Measurements from ENCODE around the gene ARFIP1.

Gene ARFIP1

DNA sequence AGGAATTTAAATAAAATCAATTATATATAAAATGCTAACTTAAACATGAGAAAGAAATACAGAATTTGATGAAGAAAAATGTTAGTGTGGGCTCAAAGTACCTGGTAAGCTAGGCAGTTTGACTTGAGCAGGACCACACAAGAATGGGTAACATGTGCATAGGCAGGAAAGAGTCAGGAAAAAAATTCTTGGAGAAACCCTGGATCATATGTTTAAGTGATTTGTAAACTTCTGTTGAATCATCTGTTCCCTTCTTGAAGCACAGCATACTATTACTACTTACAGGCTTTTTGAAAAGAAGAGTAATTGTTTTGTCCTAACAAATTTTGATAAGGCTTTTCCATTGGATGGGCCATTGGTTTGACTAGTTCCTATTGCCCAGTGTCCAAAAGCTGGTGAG is 118.9 kb downstream of the ARFIP1 start:
- DNase-seq (ENCODE audit: low read depth), result no peak

DNA sequence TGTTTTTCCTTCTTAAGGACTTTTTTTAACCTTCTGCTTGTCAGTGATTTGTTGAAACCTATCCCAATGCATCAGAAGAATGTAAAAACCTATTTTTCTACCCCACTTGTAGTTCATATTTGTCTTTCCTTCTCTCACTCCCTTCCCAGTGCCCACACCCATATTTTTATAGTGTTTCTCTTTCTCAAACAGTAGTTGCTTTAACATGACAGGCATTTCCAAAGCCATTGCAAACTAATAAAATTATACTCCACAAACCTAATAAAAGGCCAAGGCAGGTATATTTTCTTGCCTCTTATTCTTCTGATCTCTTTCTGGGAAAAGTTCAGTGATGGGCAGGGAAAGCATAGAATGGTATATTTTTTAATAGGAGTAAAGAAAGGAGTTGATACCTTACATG is 120.6 kb downstream of the ARFIP1 start:
- no peak for DNase-seq (ENCODE audit: low read depth)

DNA sequence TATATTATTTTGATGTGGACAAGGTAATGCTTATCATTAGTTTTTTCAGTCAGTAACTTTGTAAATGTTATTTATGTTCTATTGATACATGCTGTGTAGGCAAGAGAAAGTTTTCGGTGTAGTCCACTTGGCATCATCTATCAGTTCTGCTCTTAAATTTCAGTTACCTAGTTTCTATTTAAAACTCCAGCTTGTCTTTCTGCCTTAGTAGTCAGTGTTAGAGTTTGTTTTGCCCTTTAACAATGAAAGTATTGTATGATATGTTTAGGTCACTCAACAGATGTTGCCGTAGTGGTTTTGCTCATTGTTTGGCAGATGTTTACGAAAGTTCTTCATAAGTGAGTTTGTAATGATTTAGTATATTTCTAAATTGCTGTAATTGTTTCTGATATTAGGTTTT is 121.5 kb downstream of the ARFIP1 start:
- no peak for DNase-seq (ENCODE audit: low read depth)

DNA sequence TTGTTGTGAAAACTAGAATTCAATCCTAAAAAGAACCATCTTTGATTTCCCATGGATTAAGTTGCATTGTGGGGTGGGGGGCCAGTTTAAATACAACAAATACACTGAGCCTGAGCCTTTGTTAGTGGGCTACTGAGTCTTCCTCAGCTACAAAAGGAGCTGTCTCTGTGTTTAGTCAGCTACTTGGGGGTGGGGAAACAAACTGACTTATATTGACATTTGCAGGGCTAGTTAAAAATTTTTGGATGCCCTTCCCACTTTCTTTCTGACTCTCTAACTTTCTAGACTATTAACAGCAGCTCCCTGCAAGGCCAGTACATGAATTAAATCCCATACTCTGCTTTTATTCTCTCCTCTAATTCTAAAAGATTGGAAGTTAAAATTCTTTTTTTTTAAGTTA is 123.9 kb downstream of the ARFIP1 start:
- DNase-seq (ENCODE audit: low read depth), result no peak

DNA sequence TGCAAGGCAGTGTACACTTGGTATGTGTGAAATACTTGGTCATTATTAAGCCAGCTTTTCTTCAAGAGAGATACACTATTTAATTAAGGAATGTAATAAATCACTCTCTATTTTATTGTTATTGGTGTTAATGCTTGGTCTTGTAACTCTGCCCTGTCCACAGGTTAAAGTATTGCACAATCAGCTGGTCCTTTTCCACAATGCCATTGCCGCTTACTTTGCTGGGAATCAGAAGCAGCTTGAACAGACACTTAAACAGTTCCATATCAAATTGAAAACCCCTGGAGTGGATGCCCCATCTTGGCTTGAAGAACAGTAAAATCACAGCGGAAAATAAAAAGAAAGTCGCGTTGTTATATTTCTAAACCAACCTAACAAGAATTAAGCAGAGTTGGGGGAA is 130.1 kb downstream of the ARFIP1 start:
- no peak for DNase-seq (ENCODE audit: low read depth)

DNA sequence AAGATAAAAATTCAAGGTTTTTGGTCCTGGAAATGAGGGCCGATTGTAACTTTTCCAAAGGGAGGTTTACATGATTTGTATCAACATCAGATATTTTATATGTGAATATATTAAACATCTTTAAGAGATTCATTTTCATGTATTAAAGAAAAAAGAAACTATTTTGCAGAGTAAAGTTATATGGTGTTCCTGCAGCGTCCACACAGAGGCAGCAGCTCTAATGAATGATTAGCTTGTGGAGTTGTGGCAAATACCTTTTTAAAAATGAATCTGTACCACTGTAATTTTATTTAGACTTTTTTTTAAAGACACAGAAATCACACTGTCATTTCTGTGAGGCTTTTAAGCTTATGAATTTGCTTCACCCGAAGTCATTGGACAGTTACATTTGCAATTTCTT is 130.8 kb downstream of the ARFIP1 start:
- DNase-seq (ENCODE audit: low read depth), result no peak

DNA sequence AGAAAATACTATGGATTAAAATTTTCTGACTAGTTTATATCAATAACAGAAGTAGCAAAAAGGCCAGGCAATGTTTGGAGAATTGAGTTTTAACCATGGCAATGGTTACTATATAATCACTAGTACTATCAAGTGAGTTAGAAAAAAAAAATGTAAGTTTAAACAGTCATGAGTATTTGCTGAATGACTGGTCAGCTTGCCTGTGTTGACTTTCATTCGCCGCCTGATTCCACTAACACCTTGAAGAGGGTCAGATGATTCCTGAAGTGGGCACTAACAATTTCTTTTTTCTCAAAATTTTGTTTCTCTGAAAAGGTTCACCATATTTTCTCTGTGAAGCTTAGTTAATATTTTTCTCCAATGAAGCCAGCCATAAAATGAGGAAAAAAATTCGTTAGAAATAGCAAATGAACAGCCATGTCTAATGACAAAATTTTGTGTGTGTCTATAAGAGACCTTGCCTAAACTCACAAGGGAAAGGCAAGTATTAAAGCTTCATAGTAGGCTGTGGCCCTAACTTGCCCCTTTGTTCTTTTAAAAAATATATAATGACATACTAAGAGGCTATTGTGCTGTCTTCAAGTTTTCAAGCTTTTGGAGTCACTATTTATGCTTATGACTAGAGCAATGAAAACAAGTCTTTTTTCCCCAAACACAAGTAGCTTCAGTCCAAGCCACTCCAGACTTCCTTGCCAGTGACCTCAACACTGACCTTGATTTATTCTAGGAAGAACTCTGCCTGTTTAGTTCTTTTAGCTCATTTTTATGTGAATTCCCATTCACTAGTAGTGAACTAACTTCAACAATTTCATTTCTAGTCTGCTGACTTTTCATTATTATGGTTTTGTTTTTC is 138.0 kb downstream of the ARFIP1 start:
- DNase-seq (ENCODE audit: low read depth), result no peak

DNA sequence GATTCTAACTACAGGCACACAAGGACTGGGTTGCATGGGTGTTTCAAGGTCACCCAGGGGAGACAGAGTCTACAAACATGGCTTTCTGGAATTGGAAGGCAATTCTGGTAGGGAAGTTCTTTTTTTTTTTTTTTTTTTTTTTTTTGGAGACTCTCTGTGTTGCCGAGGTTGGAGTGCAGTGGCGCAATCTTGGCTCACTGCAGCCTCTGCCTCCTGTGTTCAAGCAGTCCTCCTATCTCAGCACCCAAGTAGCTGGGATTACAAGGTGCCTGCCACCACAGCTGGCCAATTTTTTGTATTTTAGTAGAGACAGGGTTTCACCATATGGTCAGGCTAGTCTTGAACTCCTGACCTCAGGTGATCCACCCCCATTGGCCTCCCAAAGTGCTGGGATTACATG is 140.1 kb downstream of the ARFIP1 start:
- DNase-seq (ENCODE audit: low read depth), result no peak

DNA sequence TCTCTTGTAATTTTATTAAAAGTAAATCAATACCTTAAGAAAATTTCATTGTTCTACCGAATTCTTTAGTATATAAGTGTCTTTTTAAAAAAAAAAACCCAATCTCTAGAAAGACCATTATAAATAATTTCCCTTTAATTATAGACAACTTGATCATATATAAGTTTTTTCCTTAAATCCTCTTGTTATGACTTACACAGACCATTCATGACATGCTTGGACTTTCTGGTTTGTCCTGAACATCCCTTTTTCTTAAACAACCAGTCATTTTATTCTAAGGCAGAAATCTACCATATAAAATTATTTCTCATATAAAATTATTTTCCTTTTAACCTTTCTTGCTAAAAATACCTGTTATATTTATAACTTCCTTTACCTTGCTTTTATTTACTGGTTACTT is 141.0 kb downstream of the ARFIP1 start:
- DNase-seq (ENCODE audit: low read depth), result no peak

DNA sequence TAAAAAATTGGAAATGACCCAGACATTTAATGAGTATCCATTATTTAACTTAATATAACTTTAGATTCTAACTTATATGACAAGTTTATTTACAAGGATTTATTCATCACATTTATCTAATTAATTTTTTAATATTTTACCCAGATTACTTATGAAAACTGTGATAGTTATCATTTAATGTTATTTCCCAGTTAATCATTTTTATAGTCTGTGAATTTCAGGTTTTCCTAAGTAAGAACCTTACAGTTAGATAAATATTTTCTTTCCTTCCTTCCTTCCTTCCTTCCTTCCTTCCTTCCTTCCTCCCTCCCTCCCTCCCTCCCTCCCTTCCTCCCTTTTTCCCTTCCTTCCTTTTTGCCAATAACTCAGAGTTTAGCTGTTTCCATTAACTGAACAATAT is 141.5 kb downstream of the ARFIP1 start:
- DNase-seq (ENCODE audit: low read depth), result no peak

DNA sequence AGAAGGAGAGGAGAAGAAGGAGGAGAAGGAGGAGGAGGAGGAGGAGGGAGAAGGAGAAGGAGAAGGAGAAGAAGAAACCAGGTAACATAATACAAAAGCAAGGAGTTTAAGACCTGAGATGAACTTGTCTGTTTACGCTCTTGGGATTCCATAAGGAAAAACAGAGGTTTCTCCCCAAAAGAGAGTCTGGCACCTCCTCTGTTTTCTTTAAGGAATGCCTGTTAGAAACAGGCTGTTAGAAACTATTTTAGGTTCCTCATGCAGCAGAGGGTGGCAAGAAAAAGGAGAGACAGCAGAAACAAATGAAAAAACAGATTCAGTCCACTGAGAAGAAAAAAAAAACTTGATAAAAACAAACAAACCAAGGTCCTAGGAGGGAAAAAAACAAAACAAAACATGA is 146.1 kb downstream of the ARFIP1 start:
- no peak for DNase-seq (ENCODE audit: low read depth)

DNA sequence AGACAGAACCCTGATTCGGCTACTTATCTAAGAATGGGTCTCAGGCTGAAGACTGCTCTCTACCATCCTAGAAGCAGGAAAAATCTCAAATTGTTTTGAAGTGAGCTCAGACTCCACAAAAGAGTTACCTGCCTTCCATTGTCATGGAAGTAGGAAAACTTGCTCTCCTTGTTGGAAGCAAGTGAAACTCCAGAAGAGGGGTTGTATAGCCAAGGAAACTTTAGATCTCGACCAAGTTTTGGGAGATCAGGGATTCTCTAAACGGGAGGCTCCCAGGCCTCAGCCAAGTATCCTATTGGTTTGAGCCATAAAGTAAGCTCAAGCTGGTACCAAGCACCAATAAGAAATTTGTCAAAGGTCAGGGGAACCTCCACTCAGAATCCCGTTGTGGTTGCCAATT is 147.2 kb downstream of the ARFIP1 start:
- no peak for DNase-seq (ENCODE audit: low read depth)

DNA sequence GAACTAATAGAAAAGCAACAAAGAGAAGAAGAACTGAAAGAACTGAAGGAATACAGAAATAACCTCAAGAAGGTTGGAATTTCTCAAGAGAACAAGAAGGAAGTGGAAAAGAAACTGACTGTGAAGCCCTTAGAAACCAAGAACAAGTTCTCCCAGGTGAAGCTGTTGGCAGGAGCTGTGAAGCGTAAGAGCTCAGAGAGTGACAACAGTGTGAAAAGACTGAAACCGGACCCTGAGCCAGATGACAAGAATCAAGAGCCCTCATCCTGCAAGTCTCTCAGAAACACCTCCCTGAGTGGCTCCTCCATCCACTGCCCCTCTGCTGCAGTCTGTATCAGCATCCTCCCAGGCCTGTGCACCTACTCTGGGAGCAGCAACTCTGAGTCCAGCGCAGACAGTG is 148.0 kb downstream of the ARFIP1 start:
- DNase-seq (ENCODE audit: low read depth), result no peak

DNA sequence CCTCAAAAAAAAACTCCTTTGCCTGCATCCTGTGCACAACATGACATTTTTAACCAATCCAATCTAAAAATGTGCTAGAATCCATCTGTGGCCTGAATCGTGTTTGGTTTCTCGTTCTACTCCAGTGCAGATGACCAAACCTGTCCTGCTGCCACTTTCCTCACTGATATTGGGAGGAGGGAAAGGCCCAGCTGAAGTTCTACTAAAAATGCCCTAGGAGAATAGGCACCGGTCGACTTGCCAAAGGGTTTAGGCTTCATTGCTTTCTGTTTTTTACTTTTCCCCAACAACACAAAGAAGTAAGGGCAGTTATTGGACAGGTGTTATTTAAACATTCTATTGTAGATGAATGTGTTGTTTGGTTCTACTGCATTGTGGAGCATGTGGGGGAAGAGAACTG is 148.5 kb downstream of the ARFIP1 start:
- no peak for DNase-seq (ENCODE audit: low read depth)

DNA sequence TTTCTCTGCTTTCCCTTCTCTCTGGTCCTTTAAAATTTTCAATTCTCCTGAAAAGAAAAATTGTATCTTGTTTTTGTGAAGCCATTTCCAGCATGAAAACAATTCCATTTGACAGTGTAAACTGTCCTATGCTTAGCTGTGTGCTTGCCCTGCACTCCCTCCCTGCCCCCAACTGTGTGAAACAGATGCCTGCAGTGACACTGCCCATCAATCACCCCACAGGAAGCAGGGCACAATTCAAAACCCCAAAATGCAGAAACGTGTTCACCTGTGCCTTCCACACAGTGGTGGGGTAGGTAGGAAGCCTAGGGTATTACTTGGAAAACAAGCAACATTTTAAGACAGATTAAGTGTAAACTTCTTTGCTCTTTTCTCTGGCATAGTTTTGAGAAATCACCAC is 150.1 kb downstream of the ARFIP1 start:
- DNase-seq (ENCODE audit: low read depth), result no peak

DNA sequence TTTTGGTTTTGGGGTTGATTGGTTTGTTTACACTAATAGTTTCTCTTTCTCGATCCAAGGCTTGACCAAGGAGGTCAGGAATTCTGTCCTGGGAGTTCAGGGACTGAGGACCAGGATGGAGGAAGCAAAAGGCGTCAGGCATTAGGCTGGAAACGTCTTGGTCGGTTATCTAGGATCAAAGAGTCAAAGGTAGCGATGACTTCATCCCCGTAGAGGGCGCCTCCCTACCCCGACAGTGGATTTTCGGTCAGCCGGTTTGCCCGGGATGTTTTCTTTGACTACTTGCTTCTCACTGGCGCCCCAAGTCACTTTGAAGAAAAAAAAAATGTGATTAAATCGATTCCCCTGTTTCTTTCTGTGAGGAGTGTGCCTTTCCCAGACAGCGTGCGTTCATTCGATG is 155.4 kb downstream of the ARFIP1 start:
- DNase-seq (ENCODE audit: low read depth), result no peak

DNA sequence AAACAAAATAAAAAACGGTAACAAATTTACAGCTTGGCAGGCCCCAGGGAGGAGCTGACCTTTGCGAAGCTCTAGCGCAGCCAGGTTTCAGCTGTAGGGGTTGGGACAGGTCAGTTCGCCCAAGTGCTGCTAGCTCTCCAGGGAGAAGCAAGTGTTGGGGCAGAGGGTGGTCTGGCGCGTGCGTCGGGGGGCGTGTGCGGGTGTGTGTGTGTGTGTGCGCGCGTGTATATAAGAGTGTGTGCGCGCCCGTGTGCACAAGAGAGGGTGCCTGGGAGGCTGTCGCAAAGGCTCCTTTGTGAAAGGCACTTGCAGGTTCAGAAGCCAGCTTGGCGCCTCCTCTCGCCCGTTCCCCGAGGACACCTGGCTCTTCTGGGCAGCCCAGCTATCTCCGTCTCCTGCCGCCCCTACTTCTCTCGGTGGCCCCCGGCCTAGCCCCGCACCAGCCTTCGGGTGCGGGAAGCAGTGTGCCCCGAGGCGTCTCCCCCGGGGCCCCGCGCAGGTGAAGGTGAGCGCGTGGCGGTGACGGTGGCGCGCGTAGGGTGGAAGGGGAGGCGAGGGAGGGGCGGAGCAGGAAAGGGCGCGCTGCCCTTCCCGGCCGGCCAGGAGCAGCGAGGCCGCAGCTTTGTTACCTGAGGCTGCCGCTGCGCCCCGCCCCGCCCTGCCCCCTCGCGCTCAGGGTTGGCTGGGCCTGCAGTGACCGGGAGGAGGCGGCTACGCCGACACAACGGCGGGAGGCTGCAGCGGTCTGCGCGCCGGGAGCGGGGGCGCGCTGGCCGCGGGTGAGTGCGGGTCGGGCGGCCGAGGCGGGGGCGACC is 156.1 kb downstream of the ARFIP1 start, which contains the start of gene FHDC1:
TSS of gene FHDC1 (plus strand) at position 693 of the 815 bp plus-strand sequence. CDS start 6,735 bp downstream, outside the sequence.
- DNase-seq (ENCODE audit: low read depth), result no peak

DNA sequence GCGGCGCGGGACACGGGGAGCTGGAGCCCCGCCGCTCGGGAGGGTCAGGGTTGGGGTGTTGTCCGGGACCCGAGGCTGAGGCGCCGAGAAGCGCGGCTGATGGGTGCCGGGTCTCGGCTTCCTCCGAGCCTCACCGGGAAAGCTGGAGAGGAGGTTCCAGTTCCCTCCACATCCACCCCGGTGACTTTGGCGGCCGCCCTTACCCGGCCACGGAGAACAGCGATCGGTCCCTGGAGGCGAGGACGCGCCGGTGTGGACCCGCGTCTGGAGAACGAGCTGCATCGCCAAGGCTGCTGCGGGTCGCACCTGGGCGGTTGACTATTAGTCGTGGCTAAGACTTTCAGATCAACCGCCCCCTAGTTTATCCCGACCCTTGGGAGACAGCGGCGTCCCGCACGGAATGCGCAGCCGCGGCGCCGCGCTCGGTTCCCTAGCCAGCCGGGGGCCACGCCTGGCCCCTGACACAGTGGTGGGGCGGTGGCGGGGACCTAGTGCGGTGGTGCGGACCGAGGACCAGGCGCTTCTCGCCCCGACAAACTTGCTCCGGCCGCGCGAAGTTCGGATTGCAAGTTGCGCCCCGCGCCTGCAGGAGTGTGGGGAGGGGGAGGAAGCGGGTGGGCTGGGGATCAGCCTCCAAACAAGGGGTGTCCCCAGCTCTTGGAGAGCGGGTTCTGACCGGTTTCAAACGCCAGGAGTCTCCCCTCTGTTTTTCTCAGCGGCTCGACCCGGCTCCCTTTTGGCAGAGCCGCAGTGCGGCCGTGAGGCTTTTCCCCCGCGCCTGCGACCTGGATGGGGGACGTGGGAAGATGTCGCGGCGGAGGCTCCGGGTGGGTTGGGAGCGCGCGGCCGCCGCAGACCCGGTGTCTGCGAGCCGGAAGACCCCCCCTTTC is 156.9 kb downstream of the ARFIP1 start:
- no peak for DNase-seq (ENCODE audit: low read depth)

DNA sequence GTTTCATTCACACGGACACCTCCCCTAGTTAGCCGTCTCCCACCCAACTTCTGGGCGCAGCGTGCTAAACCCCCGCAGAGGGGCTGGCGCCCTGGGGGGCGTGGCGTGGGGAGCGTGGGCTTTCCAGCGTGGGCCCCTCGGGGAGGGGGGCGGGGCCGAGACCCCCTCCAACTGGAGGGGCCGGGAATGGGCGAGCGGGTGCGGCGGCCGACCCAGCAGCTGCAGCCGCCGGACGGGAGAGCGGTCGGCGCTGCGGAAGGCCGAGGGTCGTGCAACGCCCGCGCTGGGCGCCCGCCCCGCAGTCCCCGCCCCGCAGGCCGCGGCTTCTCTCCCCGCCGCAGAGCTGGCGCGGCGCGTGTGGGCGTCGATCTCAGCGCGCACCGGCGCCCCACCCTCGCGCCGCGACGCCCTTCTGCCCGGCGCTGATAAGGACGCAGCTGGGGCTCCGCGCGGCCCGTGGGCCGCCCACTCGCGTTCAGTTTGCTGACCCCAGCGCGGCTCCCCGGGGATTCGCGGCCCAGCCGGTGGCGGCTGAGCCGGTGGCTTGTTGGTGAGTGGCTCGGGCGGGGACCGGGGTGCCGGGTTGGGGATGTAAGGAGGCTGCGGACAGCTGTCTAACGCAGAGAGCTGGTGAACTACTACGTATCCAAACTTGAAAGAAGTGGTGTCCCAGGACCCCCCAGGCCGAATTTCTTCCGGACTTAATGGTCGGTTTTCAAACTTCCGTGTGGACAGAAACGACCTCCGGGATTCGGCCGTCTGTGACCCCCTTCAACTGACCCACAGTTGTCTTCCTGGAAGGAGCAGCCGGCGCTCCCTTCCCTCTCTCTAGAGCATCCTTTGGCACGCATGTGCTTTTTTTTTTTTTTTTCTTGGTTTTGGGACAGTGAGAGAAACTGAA is 157.8 kb downstream of the ARFIP1 start:
- DNase-seq (ENCODE audit: low read depth), result no peak

DNA sequence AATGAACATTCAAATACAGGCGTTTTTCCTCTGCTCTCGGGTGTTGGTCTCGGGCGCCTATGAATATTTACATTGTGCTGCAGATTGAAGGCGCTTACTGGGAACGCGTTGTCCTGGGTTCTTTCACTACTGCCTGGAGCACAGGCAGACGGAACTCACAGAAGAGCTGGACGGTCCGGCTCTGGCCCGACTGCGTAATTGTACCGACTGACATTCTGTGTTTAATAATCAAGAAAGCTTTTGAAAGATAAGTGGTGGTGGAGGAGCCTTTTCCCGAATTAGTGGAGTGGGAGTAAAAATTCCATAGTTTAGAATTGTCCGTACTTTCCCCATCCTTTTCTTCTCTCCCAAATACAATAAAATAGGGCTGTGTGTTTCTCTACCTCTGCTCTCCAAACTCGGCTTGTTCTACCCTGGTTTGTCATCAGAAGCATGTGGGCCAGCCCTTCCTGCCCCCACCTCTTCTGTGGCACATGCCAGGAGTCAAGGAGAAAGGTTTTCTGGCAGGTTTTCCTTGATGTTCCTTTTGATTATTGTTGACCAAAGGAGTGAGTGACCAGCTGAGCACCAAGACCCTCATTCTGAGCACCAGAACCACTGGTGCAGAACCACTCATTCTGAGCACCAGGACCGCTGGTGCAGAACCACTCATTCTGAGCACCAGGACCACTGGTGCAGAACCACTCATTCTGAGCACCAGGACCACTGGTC is 158.6 kb downstream of the ARFIP1 start:
- DNase-seq (ENCODE audit: low read depth), result no peak

DNA sequence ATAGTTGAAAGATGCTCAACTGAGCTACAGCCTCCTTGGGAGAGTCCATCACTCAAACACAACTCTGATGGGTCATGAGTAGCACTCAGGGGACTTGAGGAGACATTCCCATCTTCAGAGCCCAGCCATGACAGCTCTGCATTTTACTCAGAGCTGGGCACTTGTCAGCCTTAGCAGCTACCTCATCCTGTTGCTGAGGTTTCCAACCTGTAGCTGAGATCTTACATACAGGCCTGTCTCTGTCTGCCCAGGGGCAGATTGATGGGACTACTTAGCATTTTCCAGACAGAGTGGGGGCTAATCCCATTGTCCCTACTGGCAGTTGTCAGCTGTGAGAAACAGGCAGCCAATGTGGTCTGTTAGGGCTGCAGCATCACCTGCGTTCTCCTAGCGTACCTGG is 159.9 kb downstream of the ARFIP1 start:
- DNase-seq (ENCODE audit: low read depth), result no peak
